GM18870 (cell line): ENCODE measurements around the gene EIF5B.
"Not testable (repeated sequence)": the region's sequence is repeated elsewhere in the genome, so short reads cannot be mapped to it uniquely, and the experiment has no call there.

Source experiments
- ATAC-seq: cut with Tn5 transposase; IDR thresholded peaks from one replicate; pipeline ENCODE4 v1.9.1; 2021; ENCODE audit warnings: moderate library complexity; ENCODE audit not compliant: unreplicated experiment

Gene EIF5B

DNA sequence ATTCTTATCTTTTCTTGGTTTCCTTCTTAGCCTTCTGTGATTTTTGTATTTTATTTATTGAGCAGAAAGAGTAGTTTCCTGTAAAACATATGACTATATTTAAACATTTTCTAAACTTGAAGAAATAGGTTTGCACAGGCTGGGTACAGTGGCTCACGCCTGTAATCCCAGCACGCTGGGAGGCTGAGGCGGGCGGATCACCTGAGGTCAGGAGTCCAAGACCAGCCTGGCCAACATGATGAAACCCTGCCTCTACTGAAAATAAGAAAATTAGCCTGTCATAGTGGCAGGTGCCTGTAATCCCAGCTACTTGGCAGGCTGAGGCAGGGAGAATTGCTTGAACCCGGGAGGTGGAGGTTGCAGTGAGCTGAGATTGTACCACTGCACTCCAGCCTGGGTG lies 31.7 kb downstream of the EIF5B start:
- ATAC-seq, result not testable (repeated sequence)

DNA sequence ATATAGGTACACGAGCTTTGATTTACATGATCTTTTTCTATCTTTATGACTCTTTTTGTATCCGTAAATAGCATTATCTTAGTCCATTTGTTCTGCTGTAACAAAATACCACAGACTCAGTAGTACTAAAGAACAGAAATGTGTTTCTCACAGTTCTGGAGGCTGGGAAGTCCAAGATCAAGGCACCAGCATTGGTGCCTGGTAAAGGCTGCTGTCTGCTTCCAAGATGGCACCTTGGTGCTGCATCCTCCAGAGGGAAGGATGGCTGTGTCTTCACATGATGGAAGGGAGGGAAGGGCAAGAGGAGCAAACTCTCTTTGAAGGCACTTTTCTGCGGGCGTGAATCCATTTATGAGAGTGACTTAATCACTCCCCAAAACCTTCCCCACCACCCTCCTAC lies 36.0 kb downstream of the EIF5B start:
- ATAC-seq, result no peak

DNA sequence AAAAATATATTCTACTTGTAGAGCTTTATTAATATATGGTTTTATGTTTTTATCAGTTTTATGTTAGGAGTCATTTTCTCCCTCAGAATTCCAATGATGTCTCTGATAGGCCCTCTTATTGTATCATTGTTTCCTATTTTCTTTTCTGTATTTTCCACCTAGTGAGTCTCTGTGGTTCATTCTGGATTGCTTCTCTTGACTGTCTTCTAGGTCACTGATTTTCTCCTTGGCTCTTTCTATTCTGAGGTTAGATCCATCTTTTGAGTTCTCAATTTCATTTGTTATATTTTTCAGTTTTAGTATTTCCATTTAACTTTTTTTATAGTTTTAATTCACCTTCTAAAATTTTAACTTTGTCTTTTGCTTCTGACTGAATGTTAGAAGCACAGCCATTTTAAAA lies 37.6 kb downstream of the EIF5B start:
- no peak for ATAC-seq

DNA sequence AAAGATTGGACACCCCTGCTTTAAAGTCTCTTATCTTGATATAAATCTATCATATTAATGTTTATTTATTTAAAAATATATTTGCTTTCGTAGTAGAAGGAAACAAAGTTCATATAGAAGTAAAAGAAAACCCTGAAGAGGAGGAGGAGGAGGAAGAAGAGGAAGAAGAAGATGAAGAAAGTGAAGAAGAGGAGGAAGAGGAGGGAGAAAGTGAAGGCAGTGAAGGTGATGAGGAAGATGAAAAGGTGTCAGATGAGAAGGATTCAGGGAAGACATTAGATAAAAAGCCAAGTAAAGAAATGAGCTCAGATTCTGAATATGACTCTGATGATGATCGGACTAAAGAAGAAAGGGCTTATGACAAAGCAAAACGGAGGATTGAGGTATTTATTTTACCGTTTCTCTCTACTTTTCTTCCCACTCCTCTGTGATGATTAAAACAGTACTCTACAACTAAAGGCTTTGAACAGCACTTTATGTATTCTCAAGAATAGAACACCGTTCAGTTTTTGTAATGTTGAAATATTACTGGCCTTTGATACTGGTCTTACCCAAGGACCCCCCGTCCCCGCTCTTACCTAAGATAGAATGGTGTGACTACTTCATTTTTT lies 39.2 kb downstream of the EIF5B start:
- ATAC-seq, result no peak

DNA sequence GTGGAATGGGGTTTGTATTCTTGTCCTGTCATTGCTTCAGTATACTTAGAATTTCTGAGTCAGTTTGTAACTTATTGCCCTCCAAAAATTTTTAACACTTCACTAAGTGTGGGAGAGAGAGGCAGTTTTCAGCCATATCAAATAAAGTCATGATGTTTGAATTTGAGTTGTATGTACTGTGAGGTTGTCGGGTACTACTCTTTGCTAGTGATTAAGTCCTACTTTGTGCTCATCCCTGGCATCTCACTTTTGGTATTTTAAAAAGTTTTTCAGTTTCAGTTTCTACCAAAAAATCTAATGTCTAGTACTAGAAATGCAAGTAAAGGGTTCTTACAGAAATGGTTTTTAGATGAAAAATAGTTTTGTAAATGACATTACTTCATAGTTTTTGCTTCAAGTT lies 40.7 kb downstream of the EIF5B start:
- ATAC-seq, result no peak

DNA sequence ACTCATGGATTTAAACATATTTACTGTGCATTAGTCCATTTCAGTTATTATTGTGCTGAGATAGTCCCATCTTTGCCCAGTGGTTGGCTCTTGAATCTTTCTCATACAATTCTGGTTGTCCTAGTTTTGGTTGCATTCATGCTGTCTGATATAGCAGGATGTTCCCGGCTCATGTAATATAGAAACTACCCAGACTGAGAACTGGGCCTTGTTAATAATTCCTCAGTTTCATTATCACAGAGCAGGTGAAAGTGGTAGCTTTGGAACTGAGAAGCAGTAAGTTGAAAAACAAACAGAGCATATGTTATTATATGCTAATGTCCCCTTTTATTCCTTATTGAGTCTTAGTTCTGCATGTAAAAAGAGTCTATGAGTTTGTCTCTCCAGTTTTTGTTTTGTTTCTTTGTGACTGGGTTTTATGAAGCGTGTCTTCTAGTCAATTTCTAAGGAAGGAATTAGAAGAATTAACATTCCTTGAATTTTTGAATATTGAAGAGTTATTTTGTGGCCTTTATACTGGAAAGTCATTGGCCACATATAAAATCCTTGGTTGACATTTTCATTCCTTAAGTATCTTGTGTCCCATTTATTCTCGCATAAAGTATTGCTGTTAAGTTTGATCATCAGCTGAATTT lies 43.3 kb downstream of the EIF5B start:
- no peak for ATAC-seq

DNA sequence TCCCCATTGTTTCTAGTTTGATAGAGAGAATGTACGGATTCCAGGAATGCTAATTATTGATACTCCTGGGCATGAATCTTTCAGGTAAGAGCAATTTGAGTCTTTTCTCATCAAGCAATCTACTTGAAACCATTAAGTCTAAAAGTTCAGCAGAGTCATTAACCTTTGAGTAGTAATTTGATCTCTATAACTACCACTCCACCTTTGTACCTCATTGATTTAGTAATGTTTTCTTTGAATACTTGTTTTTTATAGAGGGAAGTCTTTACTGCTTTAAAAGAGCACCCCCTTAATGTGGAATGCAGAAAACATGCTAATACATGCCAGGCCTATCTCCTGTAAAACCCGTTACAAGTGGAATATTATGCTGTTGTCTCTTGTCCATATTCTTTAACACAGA lies 45.0 kb downstream of the EIF5B start:
- ATAC-seq, result no peak

DNA sequence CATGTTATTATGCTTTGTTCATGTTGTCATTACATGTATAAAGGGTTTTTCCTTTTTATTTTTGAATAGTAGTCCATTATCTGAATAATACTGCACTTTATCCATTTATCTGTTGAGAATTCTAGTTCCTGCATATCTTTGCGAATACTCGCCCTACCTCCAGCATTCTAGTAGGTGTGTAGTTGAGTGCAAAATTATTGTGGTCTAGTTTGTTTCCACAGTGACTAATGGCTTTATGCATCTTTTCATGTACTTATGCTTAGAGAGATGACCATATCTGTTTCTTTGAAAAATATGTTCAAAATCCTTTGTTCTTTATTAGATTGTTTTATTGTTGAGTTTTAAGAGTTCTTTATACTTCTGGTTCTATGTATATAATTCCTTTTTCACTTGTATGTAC lies 48.8 kb downstream of the EIF5B start:
- no peak for ATAC-seq

DNA sequence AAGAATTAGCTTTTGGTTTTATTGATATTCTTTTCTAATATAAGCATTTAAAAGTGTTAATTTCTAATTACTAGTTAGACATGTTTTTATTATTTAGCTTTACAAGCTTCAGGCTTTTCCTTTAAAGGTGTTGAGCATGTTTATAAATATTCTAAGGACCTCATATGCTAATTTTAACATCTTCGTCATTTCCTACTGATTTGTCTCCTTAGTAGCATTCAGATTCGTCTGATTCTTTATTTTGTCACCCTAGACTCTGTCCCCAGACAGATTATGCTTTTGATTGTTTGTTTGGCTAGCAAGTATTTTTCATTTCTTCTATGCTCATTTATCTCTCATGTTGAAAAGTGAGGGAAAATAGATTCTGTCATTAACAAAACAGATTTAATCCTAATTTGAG lies 51.7 kb downstream of the EIF5B start:
- no peak for ATAC-seq

DNA sequence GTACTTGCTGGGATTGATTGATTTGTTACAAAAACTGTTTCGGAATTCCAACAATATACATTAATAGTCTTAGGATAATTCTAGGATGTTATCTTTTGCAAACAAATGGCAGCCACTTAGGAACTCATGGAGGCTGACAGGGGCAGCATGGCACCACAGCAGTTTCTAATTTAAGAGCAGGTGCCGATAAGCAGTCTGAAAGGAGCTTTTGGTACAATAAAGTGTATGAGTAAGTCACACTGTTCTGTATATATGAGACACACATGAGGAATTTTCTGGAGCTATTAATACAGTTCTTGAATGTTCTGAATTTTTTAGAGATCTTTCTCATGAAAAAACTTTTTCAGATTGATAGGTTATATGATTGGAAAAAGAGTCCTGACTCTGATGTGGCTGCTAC lies 52.2 kb downstream of the EIF5B start:
- no peak for ATAC-seq

DNA sequence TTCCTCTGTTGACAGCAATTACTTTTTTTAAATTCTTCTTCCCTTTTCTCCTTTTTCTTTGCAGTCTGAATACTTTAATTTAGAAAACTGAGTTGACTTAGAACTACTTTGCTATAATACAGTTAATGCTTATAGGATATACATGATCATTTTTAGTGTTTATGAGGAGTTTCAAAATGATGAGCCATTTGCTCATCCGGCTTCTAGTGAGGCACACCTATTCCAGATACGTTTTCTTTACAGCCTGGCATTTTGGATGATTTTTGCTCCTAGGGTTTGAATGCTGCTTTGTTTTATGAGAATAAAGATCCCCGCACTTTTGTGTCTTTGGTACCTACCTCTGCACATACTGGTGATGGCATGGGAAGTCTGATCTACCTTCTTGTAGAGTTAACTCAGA lies 52.8 kb downstream of the EIF5B start:
- ATAC-seq, result no peak

DNA sequence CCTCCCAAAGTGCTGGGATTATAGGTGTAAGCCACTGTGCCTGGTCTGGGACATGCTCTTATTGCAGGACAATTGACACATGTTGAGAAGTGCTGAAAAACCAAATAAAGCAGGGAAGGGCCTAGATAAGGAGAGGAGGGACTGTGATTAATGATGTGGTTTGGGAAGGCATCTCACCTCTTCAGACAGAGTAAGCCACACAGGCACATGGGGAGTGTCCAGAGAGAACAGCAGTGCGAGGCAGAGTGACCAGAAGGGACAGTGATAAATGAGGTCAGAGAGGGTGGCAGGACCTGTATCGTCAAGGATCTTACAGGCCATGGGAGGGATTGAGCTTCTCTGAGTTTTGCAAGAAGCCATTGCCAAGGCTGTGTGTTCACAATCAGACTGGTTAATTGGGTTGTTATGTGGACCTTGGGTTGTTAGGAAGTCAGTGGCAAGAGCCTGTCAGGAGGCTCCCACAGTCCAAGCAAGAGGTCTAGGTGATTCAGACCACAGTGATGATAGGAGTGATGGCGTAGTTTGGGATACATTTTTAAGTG lies 58.5 kb downstream of the EIF5B start:
- ATAC-seq, result no peak

DNA sequence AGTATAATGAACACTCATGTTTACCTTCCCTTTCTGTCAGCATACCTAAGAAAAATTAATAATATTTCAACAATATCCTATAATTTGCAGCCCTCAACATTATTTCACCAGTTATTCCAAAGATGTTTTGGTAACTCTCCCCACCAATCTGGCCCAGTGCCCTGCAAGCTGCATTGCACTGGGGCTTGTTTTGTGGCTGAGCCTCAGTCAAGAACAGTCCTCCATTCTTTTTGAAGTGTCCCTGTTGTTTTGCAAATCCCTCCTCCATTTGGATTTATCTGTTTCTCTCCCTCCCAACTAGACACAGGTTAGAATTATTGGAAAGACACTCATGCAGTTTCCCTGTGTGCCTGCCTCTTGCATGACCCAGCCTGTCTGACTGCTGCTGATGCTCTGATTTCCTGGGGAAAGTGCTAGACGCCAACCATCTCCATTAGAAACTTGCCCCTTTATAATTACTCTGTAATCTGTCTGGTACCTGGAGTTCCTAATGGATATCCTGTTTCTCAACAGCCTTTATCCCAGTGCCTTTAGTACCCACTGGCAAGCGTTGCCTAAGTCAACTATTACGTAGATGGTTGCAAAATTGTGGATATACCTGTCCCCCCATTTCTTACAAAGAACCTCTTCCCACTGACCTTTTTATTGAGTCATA lies 60.2 kb downstream of the EIF5B start:
- ATAC-seq, result no peak

DNA sequence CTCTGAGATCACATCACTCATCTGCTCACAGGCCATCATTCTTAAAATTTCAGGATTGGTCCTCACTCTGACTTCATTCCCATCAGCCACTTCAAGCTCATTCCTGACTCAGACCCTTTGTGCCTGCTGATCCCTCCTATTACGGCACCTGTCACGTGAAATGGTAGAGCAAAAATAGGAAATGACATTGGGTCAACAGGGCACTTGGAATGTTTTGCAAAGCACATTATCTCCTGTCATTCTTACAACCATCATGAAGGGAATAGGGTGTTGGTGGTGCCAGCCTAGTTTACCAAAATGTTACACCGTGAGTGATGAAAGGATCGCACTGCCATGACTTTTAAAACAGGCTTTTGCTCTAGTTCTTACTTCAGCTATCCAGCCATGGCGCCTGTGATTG lies 61.1 kb downstream of the EIF5B start:
- no peak for ATAC-seq

DNA sequence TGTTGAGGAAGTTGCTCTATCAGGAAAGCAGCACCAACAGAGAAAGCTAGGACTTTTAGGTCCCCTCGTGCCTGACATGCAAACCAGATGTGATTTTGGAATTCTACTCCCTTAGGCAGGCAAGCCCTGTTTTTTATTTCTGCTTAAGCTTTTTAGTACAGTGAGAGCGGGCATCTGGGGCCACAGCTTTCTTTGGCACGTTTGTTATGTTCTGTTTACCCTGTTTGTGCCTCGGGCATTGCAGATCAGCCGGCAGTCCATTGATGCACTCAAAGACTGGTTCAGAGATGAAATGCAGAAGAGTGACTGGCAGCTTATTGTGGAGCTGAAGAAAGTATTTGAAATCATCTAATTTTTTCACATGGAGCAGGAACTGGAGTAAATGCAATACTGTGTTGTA lies 61.9 kb downstream of the EIF5B start:
- no peak for ATAC-seq

DNA sequence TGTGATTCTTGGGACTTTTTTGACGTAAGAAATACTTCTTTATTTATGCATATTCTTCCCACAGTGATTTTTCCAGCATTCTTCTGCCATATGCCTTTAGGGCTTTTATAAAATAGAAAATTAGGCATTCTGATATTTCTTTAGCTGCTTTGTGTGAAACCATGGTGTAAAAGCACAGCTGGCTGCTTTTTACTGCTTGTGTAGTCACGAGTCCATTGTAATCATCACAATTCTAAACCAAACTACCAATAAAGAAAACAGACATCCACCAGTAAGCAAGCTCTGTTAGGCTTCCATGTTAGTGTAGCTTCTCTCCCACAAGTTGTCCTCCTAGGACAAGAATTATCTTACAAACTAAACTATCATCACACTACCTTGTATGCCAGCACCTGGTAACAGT lies 62.6 kb downstream of the EIF5B start:
- no peak for ATAC-seq

DNA sequence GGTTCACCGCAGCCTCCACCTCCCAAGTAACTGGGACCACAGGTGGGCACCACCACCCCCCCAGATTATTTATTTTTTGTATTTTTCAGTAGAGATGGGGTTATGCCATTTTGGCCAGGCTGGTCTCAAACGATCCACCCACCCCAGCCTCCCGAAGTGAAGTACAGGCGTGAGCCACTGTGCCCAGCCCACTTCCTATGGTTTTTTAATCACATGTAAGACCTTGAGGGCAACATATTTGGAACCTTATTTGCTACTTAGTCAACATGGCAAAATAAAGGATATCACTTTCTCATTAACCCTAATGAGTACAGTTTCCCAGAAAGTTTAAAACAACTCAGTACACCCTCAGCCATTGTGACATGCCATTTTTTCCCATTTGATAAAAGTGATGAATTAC lies 64.7 kb downstream of the EIF5B start:
- ATAC-seq, result no peak

DNA sequence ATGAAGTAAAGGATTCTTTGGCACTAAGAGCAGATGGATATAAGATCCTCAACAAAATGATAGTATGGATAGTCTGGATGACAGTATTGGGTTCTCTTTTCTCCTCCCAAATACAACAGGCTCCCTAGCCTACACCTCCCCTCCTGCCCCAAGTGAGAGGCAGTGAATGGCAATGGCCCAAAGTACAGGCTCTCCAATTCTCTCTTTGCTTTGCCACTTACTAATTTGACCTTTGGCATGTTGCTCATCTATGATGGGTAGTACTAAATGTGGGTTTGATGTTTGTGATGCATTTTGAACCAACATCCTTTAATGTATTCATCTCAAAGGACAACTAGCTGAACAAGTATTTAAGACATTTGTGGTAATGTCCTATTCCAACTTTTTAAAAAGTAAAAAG lies 65.9 kb downstream of the EIF5B start:
- ATAC-seq, result no peak

DNA sequence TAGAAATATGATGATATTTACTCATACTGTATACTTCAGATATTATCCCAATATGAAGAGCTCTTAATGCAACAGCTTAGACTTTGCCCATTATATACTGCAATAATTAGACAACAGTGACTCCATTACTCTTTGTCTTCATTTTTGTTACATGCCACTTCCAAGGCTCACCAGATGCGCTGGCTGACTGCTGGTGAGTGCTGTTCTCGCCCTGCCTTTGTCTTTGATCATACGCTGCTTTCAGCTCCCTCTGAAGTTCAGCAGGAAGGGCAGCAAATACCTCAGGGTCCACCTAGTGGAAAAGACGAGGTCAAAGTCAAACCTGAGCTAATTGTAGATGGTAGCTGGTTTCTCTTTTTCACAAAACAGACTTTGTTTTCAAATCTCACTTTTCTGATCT lies 66.3 kb downstream of the EIF5B start:
- no peak for ATAC-seq

DNA sequence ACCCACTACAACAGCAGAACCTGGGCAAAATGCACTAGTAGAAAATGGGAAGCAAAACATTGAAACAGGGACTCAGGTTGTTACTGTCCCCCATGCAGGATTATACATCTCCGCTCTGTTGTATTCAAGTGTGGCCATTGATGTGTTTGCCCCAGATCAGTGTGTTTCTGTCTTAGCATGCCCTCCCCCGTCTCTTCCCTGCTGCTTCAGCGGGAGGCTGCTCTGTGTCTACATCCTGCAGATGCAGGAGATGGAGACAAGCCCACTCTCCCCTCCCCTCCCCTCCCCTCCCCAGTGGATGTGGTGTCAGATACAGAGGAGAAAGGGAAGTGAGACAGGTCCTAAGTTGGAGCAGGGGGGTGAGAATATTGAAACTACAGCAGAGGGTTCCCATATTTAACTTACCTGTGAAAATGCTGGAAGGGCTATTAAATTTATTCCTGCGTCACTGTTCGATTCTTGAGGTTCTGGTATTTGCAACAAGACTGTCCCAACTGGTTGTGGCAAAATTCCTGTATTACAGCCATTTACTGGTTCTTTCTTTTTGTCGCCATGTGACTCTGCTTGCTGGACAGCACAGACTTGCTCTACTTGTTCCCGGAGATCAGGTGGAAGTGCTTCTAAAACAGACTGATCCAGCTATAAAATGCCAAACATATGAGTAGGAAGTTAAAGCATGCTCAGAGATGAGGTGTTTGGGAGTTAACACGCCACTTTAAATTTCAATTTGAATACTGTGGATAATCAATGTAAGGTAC lies 67.0 kb downstream of the EIF5B start:
- no peak for ATAC-seq

DNA sequence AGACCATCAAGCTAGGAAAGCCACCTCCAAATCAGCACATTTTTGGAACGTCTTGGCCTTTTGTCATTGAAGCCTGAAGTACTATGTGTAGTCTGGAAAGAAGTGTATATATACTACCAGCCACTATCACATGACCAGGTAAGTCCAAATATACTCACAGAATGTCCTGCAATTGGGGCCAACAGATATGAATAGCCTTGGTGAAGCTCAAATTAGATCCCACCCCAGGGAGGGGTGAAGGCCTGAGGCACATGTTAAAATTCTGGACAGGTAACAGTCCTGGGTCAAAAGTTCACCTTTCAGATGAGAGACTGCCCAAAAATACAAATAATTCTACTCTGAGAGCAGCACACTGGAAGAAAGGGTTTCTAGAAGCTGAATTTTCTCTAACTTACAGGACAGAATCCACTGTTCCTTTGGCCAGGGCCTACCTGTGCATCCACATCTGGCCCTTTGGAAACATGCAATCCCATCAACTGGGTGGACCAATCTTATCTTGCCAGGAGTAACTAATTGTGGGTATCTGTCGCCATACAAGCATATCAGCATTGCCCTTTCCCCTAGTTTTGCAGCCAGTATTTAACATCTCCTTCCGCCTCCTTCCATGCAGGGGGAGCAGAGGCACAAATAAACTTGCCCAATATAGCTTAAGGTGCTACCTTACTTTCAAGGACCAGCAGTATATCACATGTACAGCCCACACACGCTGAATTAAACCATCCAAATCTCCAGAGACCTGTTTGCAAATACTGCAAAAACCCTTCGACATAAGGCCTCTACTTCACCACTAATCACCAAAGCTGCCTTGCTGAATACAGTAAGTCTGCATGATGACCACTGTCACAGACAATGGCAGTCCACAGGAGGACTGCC lies 67.8 kb downstream of the EIF5B start:
- no peak for ATAC-seq
